SH-SY5Y (cell line): ENCODE measurements around the gene ST6GALNAC2.

Experiments used
- GATA2 ChIP-seq: IDR thresholded peaks from 2 replicates; pipeline ENCODE4 v1.6.1; 2011; ENCODE audit warnings: mild to moderate bottlenecking, low read depth, low read length
- GATA3 ChIP-seq: IDR thresholded peaks from 2 replicates; pipeline ENCODE4 v1.6.1; 2011; ENCODE audit warnings: low read depth, mild to moderate bottlenecking, low read length, moderate library complexity

- TF ChIP-seq GATA2 (no peak), GATA3 (no peak)
Measured at GRCh38 chr17:76627510-76627909, 41.9 kb upstream of the ST6GALNAC2 start.
